ENCODE measurements around the gene VILL.

DNA sequence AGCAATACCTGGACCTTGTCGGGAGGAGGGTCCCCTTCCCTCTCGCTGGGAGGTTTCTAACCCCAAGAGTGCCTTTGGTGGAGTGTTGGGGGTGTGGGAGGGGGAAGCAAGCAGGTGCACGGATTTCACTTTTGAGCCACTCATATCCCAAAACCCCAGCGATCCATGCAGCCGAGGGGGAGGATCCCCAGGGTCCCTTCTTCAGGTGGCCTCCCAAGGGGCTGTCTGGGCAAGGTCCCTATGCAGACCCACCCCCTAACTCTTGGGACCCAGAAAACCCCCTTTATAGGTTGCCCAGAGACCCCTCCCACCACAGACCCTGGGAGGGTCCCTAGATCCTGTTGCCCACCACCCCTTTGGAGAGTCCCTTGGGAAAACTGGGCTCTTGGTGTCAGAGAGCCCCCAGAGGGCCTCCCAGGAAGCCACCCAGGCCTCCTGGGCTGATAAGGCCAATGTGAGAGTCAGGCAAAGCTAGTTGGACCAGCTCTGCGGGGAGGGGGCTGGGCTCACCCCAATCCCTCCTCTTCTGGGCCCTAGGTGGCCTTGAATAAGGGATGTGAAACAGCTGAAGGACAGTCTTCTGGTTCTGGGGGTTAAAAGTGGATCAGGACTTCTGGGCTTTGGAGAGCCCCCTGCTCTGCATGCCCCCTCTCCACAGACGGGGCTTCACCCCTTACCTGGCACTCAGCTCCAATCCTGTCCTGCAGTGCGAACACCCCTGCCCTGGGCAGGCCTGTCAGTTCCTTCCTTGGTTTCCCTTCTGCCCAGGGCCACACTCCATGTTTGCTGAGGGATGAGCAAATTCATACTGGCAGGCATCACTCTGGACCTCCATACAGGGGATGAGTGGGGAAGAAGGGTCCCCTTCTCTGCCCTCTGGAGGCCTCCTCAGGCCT is 39.8 kb downstream of the VILL start:
- TF ChIP-seq, protein P1, sequence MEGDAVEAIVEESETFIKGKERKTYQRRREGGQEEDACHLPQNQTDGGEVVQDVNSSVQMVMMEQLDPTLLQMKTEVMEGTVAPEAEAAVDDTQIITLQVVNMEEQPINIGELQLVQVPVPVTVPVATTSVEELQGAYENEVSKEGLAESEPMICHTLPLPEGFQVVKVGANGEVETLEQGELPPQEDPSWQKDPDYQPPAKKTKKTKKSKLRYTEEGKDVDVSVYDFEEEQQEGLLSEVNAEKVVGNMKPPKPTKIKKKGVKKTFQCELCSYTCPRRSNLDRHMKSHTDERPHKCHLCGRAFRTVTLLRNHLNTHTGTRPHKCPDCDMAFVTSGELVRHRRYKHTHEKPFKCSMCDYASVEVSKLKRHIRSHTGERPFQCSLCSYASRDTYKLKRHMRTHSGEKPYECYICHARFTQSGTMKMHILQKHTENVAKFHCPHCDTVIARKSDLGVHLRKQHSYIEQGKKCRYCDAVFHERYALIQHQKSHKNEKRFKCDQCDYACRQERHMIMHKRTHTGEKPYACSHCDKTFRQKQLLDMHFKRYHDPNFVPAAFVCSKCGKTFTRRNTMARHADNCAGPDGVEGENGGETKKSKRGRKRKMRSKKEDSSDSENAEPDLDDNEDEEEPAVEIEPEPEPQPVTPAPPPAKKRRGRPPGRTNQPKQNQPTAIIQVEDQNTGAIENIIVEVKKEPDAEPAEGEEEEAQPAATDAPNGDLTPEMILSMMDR (conservative IDR thresholded peaks at IDR 0.05; ENCODE audit: low read length) = no peak
- no peak for TF ChIP-seq EZH2phosphoT487 (IDR thresholded peaks at IDR 0.05; ENCODE audit: borderline replicate concordance, low read depth, low read length)

Measured in OCI-LY7 (cell line).